ENCODE measurements around the gene KRT20. TPM values are rescaled to one million over a fixed set of nuclear protein-coding genes. Genes with fewer than 3 reads are reported as not detected.
A peak's percentile ranks its signal among the peaks of the same experiment; 100 is the strongest.

KRT20 gene
- total and polyA plus RNA-seq, 4 experiments from 2014 or later, result not detected

GRCh38 chr17:40909755-40910154 lies 24.7 kb upstream of the KRT20 start:
- H3K4me1 Mint-ChIP-seq, result no peaks in the 10 kb centered on the region
- H3K36me3 ChIP-seq (ENCODE audit: insufficient read depth, low read length), result no peaks in the 10 kb centered on the region
- no peak overlapping the region for H3K27ac Mint-ChIP-seq
- intact Hi-C loops (cut with micrococcal nuclease), result loop anchor here (1.0 to 2.0 kb wide), 6 partner anchors 107 to 757 kb away; no protein-coding TSS in a partner anchor
- DNase-seq, result peak in 1 of 5 donors; percentile 1
- H3K27me3 ChIP-seq (ENCODE audit: insufficient read depth, low read length), result no peaks in the 10 kb centered on the region
- no peaks in the 10 kb centered on the region for H3K9me3 ChIP-seq (ENCODE audit: control insufficient read depth in 1 of 2, low read length in 2 of 2)
- ChIA-PET POLR2A (ENCODE audit: partially characterized antibody) (no interaction called here), CTCF (ENCODE audit: partially characterized antibody) (interaction anchor here (1.0 to 5.4 kb wide), 11 partner anchors 62 to 756 kb away, joined by 3 to 51 read pairs (median 9); no protein-coding TSS in a partner anchor)
- no peaks in the 10 kb centered on the region for H3K36me3 Mint-ChIP-seq
- peaks cover 20 to 37% of the 10 kb centered on the region in 2 donors for H3K27me3 Mint-ChIP-seq
- no peaks in the 10 kb centered on the region for H3K9me3 Mint-ChIP-seq
- H3K4me1 ChIP-seq (ENCODE audit: insufficient read depth, low read length), result no peaks in the 10 kb centered on the region
- no peak overlapping the region for H3K4me3 Mint-ChIP-seq
- H3K4me3 ChIP-seq (ENCODE audit: low read length in 2 of 2), result no peak overlapping the region
- H3K27ac ChIP-seq (ENCODE audit: low read depth, low read length), result no peak overlapping the region

GRCh38 chr17:40909351-40909750 lies 24.3 kb upstream of the KRT20 start:
- Mint-ChIP-seq H3K4me3 (no peak overlapping the region), H3K36me3 (no peaks in the 10 kb centered on the region), H3K27ac (no peak overlapping the region), H3K9me3 (no peaks in the 10 kb centered on the region), H3K27me3 (peaks cover 23 to 39% of the 10 kb centered on the region in 2 donors), H3K4me1 (no peaks in the 10 kb centered on the region)
- H3K4me3 ChIP-seq (ENCODE audit: low read length in 2 of 2), result no peak overlapping the region
- no peaks in the 10 kb centered on the region for H3K27me3 ChIP-seq (ENCODE audit: insufficient read depth, low read length)
- no peak overlapping the region for H3K27ac ChIP-seq (ENCODE audit: low read depth, low read length)
- intact Hi-C loops (cut with micrococcal nuclease), result loop anchor here (1.0 to 2.0 kb wide), 6 partner anchors 107 to 757 kb away; no protein-coding TSS in a partner anchor
- DNase-seq, result peak; percentile 48 to 69 (median 60)
- H3K9me3 ChIP-seq (ENCODE audit: control insufficient read depth in 1 of 2, low read length in 2 of 2), result no peaks in the 10 kb centered on the region
- CTCF ChIA-PET (ENCODE audit: partially characterized antibody), result interaction anchor here (1.0 to 5.4 kb wide), 12 partner anchors 26 to 757 kb away, joined by 3 to 51 read pairs (median 6); no protein-coding TSS in a partner anchor
- no peaks in the 10 kb centered on the region for H3K36me3 ChIP-seq (ENCODE audit: insufficient read depth, low read length)
- no peaks in the 10 kb centered on the region for H3K4me1 ChIP-seq (ENCODE audit: insufficient read depth, low read length)
- POLR2A ChIA-PET (ENCODE audit: partially characterized antibody), result no interaction called here

- H3K27ac ChIP-seq (ENCODE audit: low read depth, low read length), result no peak overlapping the region
- Mint-ChIP-seq H3K4me3 (no peak overlapping the region), H3K36me3 (no peaks in the 10 kb centered on the region), H3K27me3 (peaks cover 28 to 39% of the 10 kb centered on the region in 2 donors), H3K27ac (no peak overlapping the region), H3K9me3 (no peaks in the 10 kb centered on the region), H3K4me1 (peaks cover 0 to 1% (median 0%) of the 10 kb centered on the region in 4 donors)
- no peaks in the 10 kb centered on the region for H3K9me3 ChIP-seq (ENCODE audit: control insufficient read depth in 1 of 2, low read length in 2 of 2)
- DNase-seq, result no peak
- ChIA-PET POLR2A (ENCODE audit: partially characterized antibody) (no interaction called here), CTCF (ENCODE audit: partially characterized antibody) (interaction anchor here (0.9 to 5.4 kb wide), 6 partner anchors 9 to 757 kb away, joined by 3 to 51 read pairs (median 4); no protein-coding TSS in a partner anchor)
- intact Hi-C loops (cut with micrococcal nuclease), result no loop called here
- H3K36me3 ChIP-seq (ENCODE audit: insufficient read depth, low read length), result no peaks in the 10 kb centered on the region
- H3K27me3 ChIP-seq (ENCODE audit: insufficient read depth, low read length), result no peaks in the 10 kb centered on the region
- H3K4me3 ChIP-seq (ENCODE audit: low read length in 2 of 2), result no peak overlapping the region
- H3K4me1 ChIP-seq (ENCODE audit: insufficient read depth, low read length), result no peaks in the 10 kb centered on the region
Observed at GRCh38 chr17:40906613-40907012, 21.6 kb upstream of the KRT20 start.

- no peak overlapping the region for H3K27ac ChIP-seq (ENCODE audit: low read depth, low read length)
- H3K9me3 ChIP-seq (ENCODE audit: control insufficient read depth in 1 of 2, low read length in 2 of 2), result no peaks in the 10 kb centered on the region
- H3K36me3 ChIP-seq (ENCODE audit: insufficient read depth, low read length), result no peaks in the 10 kb centered on the region
- Mint-ChIP-seq H3K9me3 (no peaks in the 10 kb centered on the region), H3K36me3 (no peaks in the 10 kb centered on the region), H3K4me1 (peaks cover 0 to 1% (median 0%) of the 10 kb centered on the region in 4 donors), H3K27me3 (peaks cover 29 to 42% of the 10 kb centered on the region in 2 donors), H3K4me3 (no peak overlapping the region), H3K27ac (no peak overlapping the region)
- ChIA-PET CTCF (ENCODE audit: partially characterized antibody) (interaction anchor here (0.8 to 1.8 kb wide), 2 partner anchors 644 to 743 kb away, joined by 3 to 11 read pairs; no protein-coding TSS in a partner anchor), POLR2A (ENCODE audit: partially characterized antibody) (no interaction called here)
- no peaks in the 10 kb centered on the region for H3K4me1 ChIP-seq (ENCODE audit: insufficient read depth, low read length)
- DNase-seq, result no peak
- no peaks in the 10 kb centered on the region for H3K27me3 ChIP-seq (ENCODE audit: insufficient read depth, low read length)
- intact Hi-C loops (cut with micrococcal nuclease), result no loop called here
- no peak overlapping the region for H3K4me3 ChIP-seq (ENCODE audit: low read length in 2 of 2)
Observed at GRCh38 chr17:40905370-40905769, 20.3 kb upstream of the KRT20 start.

GRCh38 chr17:40903129-40903847 lies 18.2 kb upstream of the KRT20 start:
- no peak overlapping the region for H3K4me3 ChIP-seq (ENCODE audit: low read length in 2 of 2)
- no peaks in the 10 kb centered on the region for H3K9me3 Mint-ChIP-seq
- H3K27me3 ChIP-seq (ENCODE audit: insufficient read depth, low read length), result no peaks in the 10 kb centered on the region
- POLR2A ChIA-PET (ENCODE audit: partially characterized antibody), result no interaction called here
- peaks cover 0 to 1% (median 0%) of the 10 kb centered on the region in 4 donors for H3K4me1 Mint-ChIP-seq
- H3K27ac ChIP-seq (ENCODE audit: low read depth, low read length), result no peak overlapping the region
- H3K9me3 ChIP-seq (ENCODE audit: control insufficient read depth in 1 of 2, low read length in 2 of 2), result no peaks in the 10 kb centered on the region
- no peak overlapping the region for H3K27ac Mint-ChIP-seq
- H3K36me3 ChIP-seq (ENCODE audit: insufficient read depth, low read length), result no peaks in the 10 kb centered on the region
- intact Hi-C loops (cut with micrococcal nuclease), result no loop called here
- no peaks in the 10 kb centered on the region for H3K36me3 Mint-ChIP-seq
- H3K4me3 Mint-ChIP-seq, result no peak overlapping the region
- DNase-seq, result no peak
- no peaks in the 10 kb centered on the region for H3K4me1 ChIP-seq (ENCODE audit: insufficient read depth, low read length)
- H3K27me3 Mint-ChIP-seq, result peaks cover 28 to 44% of the 10 kb centered on the region in 2 donors
- CTCF ChIA-PET (ENCODE audit: partially characterized antibody), result interaction anchor here (1.4 kb wide), 1 partner anchor 646 kb away, joined by 4 read pairs; no protein-coding TSS in a partner anchor

GRCh38 chr17:40902498-40902897 lies 17.5 kb upstream of the KRT20 start:
- Histone ChIP-seq H3K27ac (ENCODE audit: low read depth, low read length) (no peak overlapping the region), H3K4me3 (ENCODE audit: low read length in 2 of 2) (no peak overlapping the region), H3K9me3 (ENCODE audit: control insufficient read depth in 1 of 2, low read length in 2 of 2) (no peaks in the 10 kb centered on the region), H3K4me1 (ENCODE audit: insufficient read depth, low read length) (no peaks in the 10 kb centered on the region), H3K36me3 (ENCODE audit: insufficient read depth, low read length) (no peaks in the 10 kb centered on the region), H3K27me3 (ENCODE audit: insufficient read depth, low read length) (no peaks in the 10 kb centered on the region)
- intact Hi-C loops (cut with micrococcal nuclease), result no loop called here
- H3K4me1 Mint-ChIP-seq, result peaks cover 0 to 1% (median 0%) of the 10 kb centered on the region in 4 donors
- ChIA-PET CTCF (ENCODE audit: partially characterized antibody) (interaction anchor here (0.8 to 2.6 kb wide), 4 partner anchors 15 to 760 kb away, joined by 3 to 9 read pairs (median 6); no protein-coding TSS in a partner anchor), POLR2A (ENCODE audit: partially characterized antibody) (no interaction called here)
- peaks cover 28 to 42% of the 10 kb centered on the region in 2 donors for H3K27me3 Mint-ChIP-seq
- no peak overlapping the region for H3K27ac Mint-ChIP-seq
- H3K4me3 Mint-ChIP-seq, result no peak overlapping the region
- no peaks in the 10 kb centered on the region for H3K36me3 Mint-ChIP-seq
- no peak for DNase-seq
- no peaks in the 10 kb centered on the region for H3K9me3 Mint-ChIP-seq

- Mint-ChIP-seq H3K4me1 (peaks cover 0 to 1% (median 0%) of the 10 kb centered on the region in 4 donors), H3K27ac (no peak overlapping the region), H3K27me3 (peaks cover 28 to 40% of the 10 kb centered on the region in 2 donors), H3K4me3 (no peak overlapping the region), H3K36me3 (no peaks in the 10 kb centered on the region), H3K9me3 (no peaks in the 10 kb centered on the region)
- intact Hi-C loops (cut with micrococcal nuclease), result no loop called here
- no peak for DNase-seq
- Histone ChIP-seq H3K4me1 (ENCODE audit: insufficient read depth, low read length) (no peaks in the 10 kb centered on the region), H3K27ac (ENCODE audit: low read depth, low read length) (no peak overlapping the region), H3K4me3 (ENCODE audit: low read length in 2 of 2) (no peak overlapping the region), H3K27me3 (ENCODE audit: insufficient read depth, low read length) (no peaks in the 10 kb centered on the region), H3K9me3 (ENCODE audit: control insufficient read depth in 1 of 2, low read length in 2 of 2) (no peaks in the 10 kb centered on the region), H3K36me3 (ENCODE audit: insufficient read depth, low read length) (no peaks in the 10 kb centered on the region)
- ChIA-PET CTCF (ENCODE audit: partially characterized antibody) (interaction anchor here (0.8 to 2.6 kb wide), 4 partner anchors 15 to 761 kb away, joined by 3 to 9 read pairs (median 6); no protein-coding TSS in a partner anchor), POLR2A (ENCODE audit: partially characterized antibody) (no interaction called here)
Observed at GRCh38 chr17:40901981-40902474, 17.0 kb upstream of the KRT20 start.
